HCT116 (cell line): ENCODE results near the gene RHEB.

Experiments
- ATF3 ChIP-seq: IDR thresholded peaks from 2 replicates; pipeline ENCODE4 v1.6.1; 2012
- CBX3 ChIP-seq: IDR thresholded peaks from 2 replicates; pipeline ENCODE4 v1.6.1; 2012; ENCODE audit warnings: low read depth
- CTCF ChIP-seq, 3 experiments: fragments of 200-600 bp in 1 of 3; sonication (generic) in 1 of 3; IDR thresholded peaks in 2 of 3; conservative IDR thresholded peaks in 1 of 3; 2 replicates each; pipeline ENCODE4 v1.5.1; 2012 to 2017; ENCODE audit warnings: low read depth in 2 of 3, low read length in 2 of 3, antibody characterized with exemption in 1 of 3, borderline replicate concordance in 1 of 3, control low read depth in 1 of 3, mild to moderate bottlenecking in 1 of 3, mixed read lengths in 1 of 3, mixed run types in 1 of 3, moderate library complexity in 1 of 3; ENCODE audit not compliant: insufficient read depth in 1 of 3
- EZH2 ChIP-seq: fragments of 200-600 bp; sonication (generic); IDR thresholded peaks from 2 replicates; pipeline ENCODE4 v1.6.1; 2017; ENCODE audit warnings: antibody characterized with exemption, mixed run types
- JUND ChIP-seq: IDR thresholded peaks from 2 replicates; pipeline ENCODE4 v1.6.1; 2012
- MAX ChIP-seq: IDR thresholded peaks from 2 replicates; pipeline ENCODE4 v1.6.1; 2012
- POLR2A ChIP-seq: IDR thresholded peaks from 2 replicates; pipeline ENCODE4 v1.7.0; 2011; ENCODE audit warnings: borderline replicate concordance; ENCODE audit not compliant: insufficient read depth, insufficient read length; ENCODE audit errors: extremely low read depth
- POLR2AphosphoS5 ChIP-seq: IDR thresholded peaks from 2 replicates; pipeline ENCODE4 v1.6.1; 2011; ENCODE audit warnings: mild to moderate bottlenecking, low read depth, low read length, moderate library complexity
- REST ChIP-seq: IDR thresholded peaks from 2 replicates; pipeline ENCODE4 v1.6.1; 2012; ENCODE audit warnings: low read depth
- SIN3A ChIP-seq: IDR thresholded peaks from 2 replicates; pipeline ENCODE4 v1.6.1; 2012; ENCODE audit warnings: low read depth
- SP1 ChIP-seq: IDR thresholded peaks from 2 replicates; pipeline ENCODE4 v1.6.1; 2012; ENCODE audit warnings: low read depth
- ZBTB33 ChIP-seq: IDR thresholded peaks from 2 replicates; pipeline ENCODE4 v1.6.1; 2011; ENCODE audit warnings: mild to moderate bottlenecking, low read length, moderate library complexity; ENCODE audit not compliant: insufficient replicate concordance; ENCODE audit errors: extremely low read depth

GRCh38 chr7:151444632-151445031 is 75.1 kb downstream of the RHEB start:
- TF ChIP-seq CTCF (IDR thresholded peaks at IDR 0.05 in 2 of 3, conservative IDR thresholded peaks at IDR 0.05 in 1 of 3; ENCODE audit: borderline replicate concordance in 1 of 3, insufficient read depth in 1 of 3, low read depth in 2 of 3, low read length in 2 of 3) (no peak), POLR2A (no peak), JUND (no peak), SP1 (no peak), EZH2 (no peak), ZBTB33 (no peak), POLR2AphosphoS5 (no peak), REST (no peak), MAX (no peak), CBX3 (no peak), SIN3A (no peak), ATF3 (no peak)
